Body of pancreas (tissue), 4 donors: Measurements from ENCODE around the gene MTREX. TPM values are rescaled to one million over a fixed set of nuclear protein-coding genes. Genes with fewer than 3 reads are reported as not detected.
A peak's percentile ranks its signal among the peaks of the same experiment; 100 is the strongest.

Source experiments
- ATAC-seq: fragments of 150-250 bp; one replicate; pipeline ENCODE4 v1.9.1; 2016
- DNase-seq, 4 donors: peaks; one replicate each; pipeline ENCODE4 v3.0.0-alpha.2; 2019
- H3K27ac ChIP-seq, 4 donors: fragments of 200-600 bp; sonication (generic); 1 replicate in 3 of 4; 2 replicates in 1 of 4; pipeline versions ENCODE4 v1.5.1 to v1.6.1; 2016 to 2019; ENCODE audit warnings: mild to moderate bottlenecking in 1 of 4, mixed read lengths in 1 of 4, moderate library complexity in 1 of 4
- H3K27me3 ChIP-seq, 2 donors: fragments of 200-600 bp; sonication (generic); one replicate each; pipeline ENCODE4 v1.6.0; 2016; ENCODE audit warnings: mild to moderate bottlenecking in 1 of 2
- H3K36me3 ChIP-seq, 2 donors: fragments of 200-600 bp; sonication (generic); replicated peaks in 1 of 2; 2 replicates each; pipeline ENCODE4 v1.5.1; 2016; ENCODE audit warnings: low read depth in 2 of 2; ENCODE audit not compliant: insufficient read depth in 1 of 2
- H3K4me1 ChIP-seq: fragments of 200-600 bp; sonication (generic); one replicate; pipeline ENCODE4 v1.6.0; 2016
- H3K4me3 ChIP-seq, 2 donors: fragments of 200-600 bp; sonication (generic); 1 replicate in 1 of 2; 2 replicates in 1 of 2; pipeline ENCODE4 v1.5.1; 2016 to 2019
- H3K9me3 ChIP-seq, 3 donors: fragments of 200-600 bp; sonication (generic); 1 replicate in 2 of 3; 2 replicates in 1 of 3; pipeline ENCODE4 v1.5.1; 2016
- POLR2A ChIP-seq, 3 donors: fragments of 450-650 bp; IDR thresholded peaks; one replicate each; pipeline ENCODE4 v1.6.1; 2016; ENCODE audit warnings: antibody characterized with exemption in 3 of 3, mild to moderate bottlenecking in 2 of 3
- WGBS, 2 donors: methylation state at CpG; one replicate each; pipeline ENCODE4 v1.1.5; 2017; 5-methylcytosine and 5-hydroxymethylcytosine counted together
- intact Hi-C: fragments of 100-400 bp; cut with DNase I; formaldehyde crosslinking; loops from one replicate; pipeline ENCODE4 v1.15.1; 2023
- total RNA-seq, 2 donors: library from RNA; depleted of rRNA; stranded (reverse); fragments of >200 nt; gene quantifications; one replicate each; pipeline ENCODE4 v1.1.0, GENCODE V29; 2016
- TF ChIP-seq, protein P1 (sequence below), 7 experiments: fragments of 450-650 bp in 4 of 7; fragments of 200-600 bp in 3 of 7; sonication (generic) in 3 of 7; IDR thresholded peaks; one replicate each; pipeline ENCODE4 v1.5.1; 2016 to 2019; ENCODE audit warnings: antibody characterized with exemption in 7 of 7

MTREX gene
- total RNA-seq, 2 donors from 2014 or later = 35.5 to 36.9 TPM

DNA sequence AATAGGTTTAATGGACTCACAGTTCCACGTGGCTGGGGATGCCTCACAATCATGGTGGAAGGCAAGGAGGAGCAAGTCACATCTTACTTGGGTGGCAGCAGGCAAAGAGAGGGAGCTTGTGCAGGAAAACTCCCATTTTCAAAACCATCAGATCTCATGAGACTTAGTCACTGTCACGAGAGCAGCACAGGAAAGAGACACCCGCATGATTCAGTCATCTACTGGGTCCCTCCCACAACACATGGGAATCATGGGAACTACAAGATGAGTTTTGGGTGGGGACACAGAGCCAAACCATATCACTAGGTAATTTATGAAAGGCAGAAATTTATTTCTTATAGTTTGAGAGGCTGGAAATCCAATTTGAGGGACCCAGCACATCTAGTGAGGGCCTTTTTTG is 40.0 kb downstream of the MTREX start:
- intact Hi-C loops = loop anchor here (10.0 kb wide), 1 partner anchor 357 kb away; no protein-coding TSS in a partner anchor

DNA sequence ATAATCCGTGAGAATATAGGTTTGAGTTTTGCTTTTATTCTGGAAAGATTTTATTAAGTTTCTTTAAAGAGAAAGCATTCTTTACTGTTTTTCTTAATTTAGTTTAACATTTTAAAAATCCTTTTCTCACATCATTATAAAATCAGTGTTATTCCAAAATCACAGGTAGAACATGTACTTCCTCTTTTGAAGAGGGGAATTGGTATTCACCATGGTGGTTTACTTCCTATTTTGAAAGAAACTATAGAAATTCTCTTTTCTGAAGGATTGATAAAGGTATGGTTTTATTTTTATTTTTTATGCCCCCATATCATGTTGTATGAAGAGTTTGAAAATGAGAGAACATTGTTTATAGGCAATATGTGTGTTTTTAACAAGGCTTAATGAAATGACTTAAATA is 43.0 kb downstream of the MTREX start:
- H3K9me3 ChIP-seq = no peaks in the 10 kb centered on the region
- H3K27ac ChIP-seq = no peak overlapping the region
- TF ChIP-seq, protein P1, sequence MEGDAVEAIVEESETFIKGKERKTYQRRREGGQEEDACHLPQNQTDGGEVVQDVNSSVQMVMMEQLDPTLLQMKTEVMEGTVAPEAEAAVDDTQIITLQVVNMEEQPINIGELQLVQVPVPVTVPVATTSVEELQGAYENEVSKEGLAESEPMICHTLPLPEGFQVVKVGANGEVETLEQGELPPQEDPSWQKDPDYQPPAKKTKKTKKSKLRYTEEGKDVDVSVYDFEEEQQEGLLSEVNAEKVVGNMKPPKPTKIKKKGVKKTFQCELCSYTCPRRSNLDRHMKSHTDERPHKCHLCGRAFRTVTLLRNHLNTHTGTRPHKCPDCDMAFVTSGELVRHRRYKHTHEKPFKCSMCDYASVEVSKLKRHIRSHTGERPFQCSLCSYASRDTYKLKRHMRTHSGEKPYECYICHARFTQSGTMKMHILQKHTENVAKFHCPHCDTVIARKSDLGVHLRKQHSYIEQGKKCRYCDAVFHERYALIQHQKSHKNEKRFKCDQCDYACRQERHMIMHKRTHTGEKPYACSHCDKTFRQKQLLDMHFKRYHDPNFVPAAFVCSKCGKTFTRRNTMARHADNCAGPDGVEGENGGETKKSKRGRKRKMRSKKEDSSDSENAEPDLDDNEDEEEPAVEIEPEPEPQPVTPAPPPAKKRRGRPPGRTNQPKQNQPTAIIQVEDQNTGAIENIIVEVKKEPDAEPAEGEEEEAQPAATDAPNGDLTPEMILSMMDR (IDR thresholded peaks at IDR 0.05) = no peak
- no peak for TF ChIP-seq POLR2A (IDR thresholded peaks at IDR 0.05)
- ATAC-seq (no peak), DNase-seq (no peak)
- H3K4me1 ChIP-seq = peaks cover 2% of the 10 kb centered on the region
- peaks cover 6 to 15% of the 10 kb centered on the region in 2 donors for H3K36me3 ChIP-seq
- intact Hi-C loops = no loop called here
- H3K27me3 ChIP-seq = no peaks in the 10 kb centered on the region
- H3K4me3 ChIP-seq = no peak overlapping the region
- WGBS, 2 donors = 90 to 98% methylated on average over 1 of the region's 1 CpG

More for the DNA sequence above, 40.0 kb downstream of the MTREX start:
- Histone ChIP-seq H3K9me3 (no peaks in the 10 kb centered on the region), H3K36me3 (peaks cover 6 to 11% of the 10 kb centered on the region in 2 donors), H3K27me3 (no peaks in the 10 kb centered on the region), H3K27ac (no peak overlapping the region), H3K4me1 (peaks cover 15% of the 10 kb centered on the region), H3K4me3 (no peak overlapping the region)
- no peak for ATAC-seq
- TF ChIP-seq POLR2A (IDR thresholded peaks at IDR 0.05) = no peak
- TF ChIP-seq, protein P1 (IDR thresholded peaks at IDR 0.05) = no peak
- DNase-seq = no peak
- WGBS, 2 donors = 91 to 100% methylated on average over 3 of the region's 3 CpGs

DNA sequence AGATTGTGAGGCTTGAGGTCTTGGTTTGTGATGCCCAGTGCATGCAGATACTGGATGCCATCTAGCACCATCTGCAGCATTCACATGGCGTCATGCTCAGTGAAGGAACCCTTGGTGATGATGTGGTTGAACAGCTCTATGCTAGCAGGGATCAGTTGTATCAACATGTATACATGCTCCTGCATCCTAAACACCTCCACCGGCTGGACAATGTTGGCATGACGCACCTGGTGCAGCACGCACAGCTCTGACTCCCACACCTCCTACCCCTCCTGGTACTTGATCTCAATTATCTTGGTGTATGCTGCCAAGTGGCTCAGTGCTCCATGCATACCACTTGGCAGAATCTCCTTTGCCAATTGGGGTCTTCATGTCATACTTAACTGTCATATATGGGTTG is 49.1 kb downstream of the MTREX start:
- intact Hi-C loops = no loop called here
- Histone ChIP-seq H3K9me3 (no peaks in the 10 kb centered on the region), H3K27ac (no peak overlapping the region), H3K4me3 (no peak overlapping the region), H3K4me1 (no peaks in the 10 kb centered on the region), H3K36me3 (peaks cover 0 to 14% of the 10 kb centered on the region in 2 donors), H3K27me3 (no peaks in the 10 kb centered on the region)
- DNase-seq (no peak), ATAC-seq (no peak)
- WGBS, 2 donors = 96 to 98% methylated on average over 4 of the region's 4 CpGs
- TF ChIP-seq, protein P1 (IDR thresholded peaks at IDR 0.05) = no peak
- TF ChIP-seq POLR2A (IDR thresholded peaks at IDR 0.05) = no peak

DNA sequence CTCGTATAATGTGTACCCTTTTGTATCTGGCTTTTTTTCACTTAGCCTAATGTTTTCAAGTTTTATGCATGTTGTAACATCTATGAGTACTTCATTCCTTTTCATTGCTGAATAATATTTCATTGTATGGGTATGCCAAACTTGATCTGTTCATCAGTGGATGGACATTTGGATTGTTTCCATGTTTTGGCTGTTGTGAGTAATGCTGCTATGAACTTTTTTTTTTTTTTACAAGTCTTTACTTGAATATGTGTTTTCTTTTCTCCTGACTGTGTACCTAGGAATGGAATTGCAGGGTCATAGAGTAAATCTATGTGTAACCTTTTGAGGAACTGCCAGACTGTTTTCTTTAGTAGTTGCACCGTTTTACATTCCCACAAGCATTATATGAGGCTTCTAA is 52.4 kb downstream of the MTREX start:
- Histone ChIP-seq H3K27ac (no peak overlapping the region), H3K36me3 (peaks cover 0 to 10% of the 10 kb centered on the region in 2 donors), H3K4me1 (peaks cover 19% of the 10 kb centered on the region), H3K27me3 (no peaks in the 10 kb centered on the region), H3K9me3 (no peaks in the 10 kb centered on the region), H3K4me3 (no peak overlapping the region)
- intact Hi-C loops = no loop called here
- ATAC-seq (no peak), DNase-seq (no peak)
- TF ChIP-seq, protein P1 (IDR thresholded peaks at IDR 0.05) = no peak
- no peak for TF ChIP-seq POLR2A (IDR thresholded peaks at IDR 0.05)
- 88 to 91% methylated on average over 2 of the region's 2 CpGs for WGBS, 2 donors

DNA sequence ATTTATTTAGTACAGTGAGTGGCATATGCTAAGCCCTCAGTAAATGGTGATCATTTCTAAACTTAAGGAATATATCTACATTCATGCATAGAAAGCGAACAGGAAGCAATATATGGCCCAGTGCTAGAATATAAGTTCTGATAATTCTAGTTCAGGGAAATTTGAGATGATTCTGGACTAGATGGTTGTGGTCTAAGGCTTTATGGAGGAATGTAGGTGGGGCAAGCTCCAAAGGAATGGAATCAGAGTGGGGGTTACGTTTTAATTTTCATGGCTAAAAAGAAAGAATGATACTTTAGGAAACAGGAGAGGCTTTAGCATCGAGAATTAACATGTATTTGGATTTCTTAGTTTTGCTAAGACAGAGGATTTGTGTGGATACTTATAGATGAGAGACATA is 56.1 kb downstream of the MTREX start:
- WGBS, 2 donors = 92 to 93% methylated on average over 3 of the region's 3 CpGs
- H3K9me3 ChIP-seq = no peaks in the 10 kb centered on the region
- intact Hi-C loops = no loop called here
- no peaks in the 10 kb centered on the region for H3K27me3 ChIP-seq
- H3K4me3 ChIP-seq = no peak overlapping the region
- H3K36me3 ChIP-seq = peaks cover 0 to 2% of the 10 kb centered on the region in 2 donors
- DNase-seq (no peak), ATAC-seq (no peak)
- peak overlapping the region in 1 of 4 donors; percentile 10 for H3K27ac ChIP-seq
- peaks cover 20% of the 10 kb centered on the region for H3K4me1 ChIP-seq
- no peak for TF ChIP-seq POLR2A (IDR thresholded peaks at IDR 0.05)
- TF ChIP-seq, protein P1 (IDR thresholded peaks at IDR 0.05) = no peak
